GM23338 (cell line): ENCODE data around the gene SP5. TPM values are rescaled to one million over a fixed set of nuclear protein-coding genes. Genes with fewer than 3 reads are reported as not detected.

ENCODE experiments used
- ATAC-seq: fragments of 200-7000 bp; cut with Tn5 transposase; 3 replicates; pipeline ENCODE4 v1.9.1; 2020
- DNase-seq: peaks from one replicate; pipeline ENCODE4 v3.0.0-alpha.2; 2015; ENCODE audit warnings: low spot score
- H2AFZ ChIP-seq: fragments of 200-600 bp; sonication (generic); 2 replicates; pipeline ENCODE4 v1.8.0; 2016; ENCODE audit warnings: antibody characterized with exemption, mild to moderate bottlenecking, moderate library complexity
- H3F3A ChIP-seq: fragments of 200-600 bp; sonication (generic); replicated peaks from 2 replicates; pipeline ENCODE4 v1.8.0; 2017; ENCODE audit warnings: antibody characterized with exemption, mixed run types, low read depth
- H3K27ac ChIP-seq: fragments of 200-600 bp; sonication (generic); 2 replicates; pipeline ENCODE4 v1.6.1; 2016; ENCODE audit warnings: low read depth
- H3K27me3 ChIP-seq: fragments of 200-600 bp; sonication (generic); 2 replicates; pipeline ENCODE4 v1.8.0; 2016; ENCODE audit warnings: mild to moderate bottlenecking, mixed run types, moderate library complexity; ENCODE audit not compliant: insufficient read depth
- H3K36me3 ChIP-seq: fragments of 200-600 bp; sonication (generic); 2 replicates; pipeline ENCODE4 v1.8.0; 2016; ENCODE audit warnings: mild to moderate bottlenecking; ENCODE audit not compliant: insufficient read depth
- H3K4me1 ChIP-seq: fragments of 200-600 bp; sonication (generic); 2 replicates; pipeline ENCODE4 v1.8.0; 2016; ENCODE audit warnings: mild to moderate bottlenecking, moderate library complexity; ENCODE audit not compliant: insufficient read depth
- H3K4me2 ChIP-seq: fragments of 200-600 bp; sonication (generic); 2 replicates; pipeline ENCODE4 v1.7.1; 2017; ENCODE audit warnings: mixed run types
- H3K4me3 ChIP-seq: fragments of 200-600 bp; sonication (generic); 2 replicates; pipeline ENCODE4 v1.6.1; 2016; ENCODE audit warnings: mixed run types
- H3K79me2 ChIP-seq: fragments of 200-600 bp; sonication (generic); replicated peaks from 2 replicates; pipeline ENCODE4 v1.8.0; 2017; ENCODE audit warnings: mild to moderate bottlenecking; ENCODE audit not compliant: insufficient read depth
- H3K9me2 ChIP-seq: fragments of 200-600 bp; sonication (generic); 2 replicates; pipeline ENCODE4 v1.8.0; 2017; ENCODE audit not compliant: insufficient read depth
- H4K20me1 ChIP-seq: fragments of 200-600 bp; sonication (generic); replicated peaks from 2 replicates; pipeline ENCODE4 v1.8.0; 2017; ENCODE audit warnings: mild to moderate bottlenecking; ENCODE audit not compliant: insufficient read depth
- H3K27ac Mint-ChIP-seq: 2 replicates; pipeline ENCODE4 v1.8.0; 2020; ENCODE audit warnings: inconsistent platforms, mild to moderate bottlenecking, moderate library complexity, mixed read lengths
- H3K27me3 Mint-ChIP-seq: 3 replicates; pipeline ENCODE4 v1.8.0; 2022; ENCODE audit warnings: low read depth, mild to moderate bottlenecking, moderate library complexity, mixed read lengths, inconsistent platforms; ENCODE audit not compliant: insufficient read depth, poor library complexity
- H3K36me3 Mint-ChIP-seq: 3 replicates; pipeline ENCODE4 v1.8.0; 2021; ENCODE audit warnings: low read depth, mild to moderate bottlenecking, inconsistent platforms, moderate library complexity, mixed read lengths
- H3K4me1 Mint-ChIP-seq: 3 replicates; pipeline ENCODE4 v1.8.0; 2020; ENCODE audit warnings: mild to moderate bottlenecking, inconsistent platforms, mixed read lengths
- H3K4me3 Mint-ChIP-seq: 3 replicates; pipeline ENCODE4 v1.8.0; 2021; ENCODE audit warnings: moderate library complexity, mild to moderate bottlenecking, inconsistent platforms, mixed read lengths
- H3K9me3 Mint-ChIP-seq: 3 replicates; pipeline ENCODE4 v1.8.0; 2020; ENCODE audit warnings: moderate library complexity, mild to moderate bottlenecking, inconsistent platforms, mixed read lengths
- CREB1 ChIP-seq: fragments of 250-450 bp; sonication (Bioruptor Pico); IDR thresholded peaks from 2 replicates; pipeline ENCODE4 v1.5.0; 2020; ENCODE audit warnings: low read depth, mild to moderate bottlenecking, moderate library complexity
- CTCF ChIP-seq, 2 experiments: fragments of 200-600 bp in 1 of 2; sonication (generic) in 1 of 2; conservative IDR thresholded peaks; 2 replicates each; pipeline versions ENCODE4 v1.5.1 to v1.6.1; 2016 to 2017; ENCODE audit warnings: antibody characterized with exemption in 2 of 2, low read depth in 2 of 2, mild to moderate bottlenecking in 2 of 2, moderate library complexity in 1 of 2
- ETS1 ChIP-seq: IDR thresholded peaks from 2 replicates; pipeline ENCODE4 v1.6.1; 2016; ENCODE audit warnings: antibody characterized with exemption
- EZH2 ChIP-seq: fragments of 200-600 bp; sonication (generic); IDR thresholded peaks from one replicate; pipeline ENCODE4 v1.8.0; 2017; ENCODE audit warnings: antibody characterized with exemption, mild to moderate bottlenecking, low read depth; ENCODE audit not compliant: unreplicated experiment
- EZH2phosphoT487 ChIP-seq: fragments of 200-600 bp; sonication (generic); IDR thresholded peaks from one replicate; pipeline ENCODE4 v1.8.1; 2018; ENCODE audit warnings: antibody characterized with exemption; ENCODE audit not compliant: unreplicated experiment
- JUNB ChIP-seq: IDR thresholded peaks from one replicate; pipeline ENCODE4 v1.6.1; 2016; ENCODE audit warnings: antibody characterized with exemption; ENCODE audit not compliant: unreplicated experiment
- NANOG ChIP-seq: IDR thresholded peaks from 2 replicates; pipeline ENCODE4 v1.6.1; 2016; ENCODE audit warnings: antibody characterized with exemption, borderline replicate concordance
- REST ChIP-seq: IDR thresholded peaks from one replicate; pipeline ENCODE4 v1.6.1; 2018; ENCODE audit warnings: antibody characterized with exemption; ENCODE audit not compliant: unreplicated experiment
- STAT1 ChIP-seq: IDR thresholded peaks from one replicate; pipeline ENCODE4 v1.6.1; 2016; ENCODE audit warnings: antibody characterized with exemption; ENCODE audit not compliant: unreplicated experiment
- ZNF114 ChIP-seq: fragments of 250-450 bp; sonication (Bioruptor Pico); IDR thresholded peaks from 2 replicates; pipeline ENCODE4 v1.5.0; 2020; ENCODE audit warnings: mild to moderate bottlenecking, moderate library complexity
- ZNF462 ChIP-seq: fragments of 250-450 bp; sonication (Bioruptor Pico); IDR thresholded peaks from 2 replicates; pipeline ENCODE4 v1.5.0; 2020; ENCODE audit warnings: mild to moderate bottlenecking, moderate library complexity
- polyA plus RNA-seq: library from polyadenylated mRNA; unstranded; fragments of >200 nt; fragmentation: Nextera tagmentation; extraction: Ambion mirVana; gene quantifications from 2 replicates; pipeline ENCODE4 v1.2.1, GENCODE V29; 2016
- total RNA-seq: library from RNA; depleted of rRNA; stranded (reverse); fragments of >200 nt; shearing (Covaris generic); gene quantifications from 2 replicates; pipeline ENCODE4 v1.2.3, GENCODE V29; 2014

Gene SP5
- total and polyA plus RNA-seq, 2 experiments from 2014 or later = 0.21 to 0.32 TPM

- TF ChIP-seq REST (no peak), EZH2phosphoT487 (no peak), CREB1 (no peak), CTCF (conservative IDR thresholded peaks at IDR 0.05; ENCODE audit: low read depth in 2 of 2) (no peak)
These were observed 22.3 kb downstream of the SP5 start (continued) for GRCh38 chr2:170737406-170737805.

- Mint-ChIP-seq H3K4me3 (no peak overlapping the region), H3K27ac (no peak overlapping the region), H3K36me3 (peaks cover 4% of the 10 kb centered on the region; the same call in 1 of the 3 replicates), H3K27me3 (no peaks in the 10 kb centered on the region), H3K4me1 (no peaks in the 10 kb centered on the region), H3K9me3 (peaks cover 7% of the 10 kb centered on the region; the same call in 1 of the 3 replicates)
- H3K4me3 ChIP-seq = no peak overlapping the region
- H2AFZ ChIP-seq = no peak overlapping the region
- ATAC-seq (no peak), DNase-seq (no peak)
- H3F3A ChIP-seq = no peaks in the 10 kb centered on the region
- TF ChIP-seq JUNB (no peak), EZH2 (no peak), ZNF462 (CRISPR knock-in tag) (no peak), CREB1 (no peak), ZNF114 (CRISPR knock-in tag) (no peak), STAT1 (no peak), NANOG (no peak), EZH2phosphoT487 (no peak), ETS1 (no peak)
- no peak overlapping the region for H3K4me2 ChIP-seq
- no peaks in the 10 kb centered on the region for H3K79me2 ChIP-seq
- no peaks in the 10 kb centered on the region for H3K27me3 ChIP-seq
- no peak overlapping the region for H3K27ac ChIP-seq
- peaks cover 7% of the 10 kb centered on the region; the same call in 1 of the 2 replicates for H3K9me2 ChIP-seq
- H3K4me1 ChIP-seq = no peaks in the 10 kb centered on the region
- no peaks in the 10 kb centered on the region for H4K20me1 ChIP-seq
- H3K36me3 ChIP-seq = no peaks in the 10 kb centered on the region
These were observed 22.7 kb downstream of the SP5 start for GRCh38 chr2:170737821-170738220.
